Measurements from ENCODE around the gene COL6A3. TPM values are rescaled to one million over a fixed set of nuclear protein-coding genes. Genes with fewer than 3 reads are reported as not detected.

COL6A3 gene
- polyA plus RNA-seq, 3 donors = not detected

DNA sequence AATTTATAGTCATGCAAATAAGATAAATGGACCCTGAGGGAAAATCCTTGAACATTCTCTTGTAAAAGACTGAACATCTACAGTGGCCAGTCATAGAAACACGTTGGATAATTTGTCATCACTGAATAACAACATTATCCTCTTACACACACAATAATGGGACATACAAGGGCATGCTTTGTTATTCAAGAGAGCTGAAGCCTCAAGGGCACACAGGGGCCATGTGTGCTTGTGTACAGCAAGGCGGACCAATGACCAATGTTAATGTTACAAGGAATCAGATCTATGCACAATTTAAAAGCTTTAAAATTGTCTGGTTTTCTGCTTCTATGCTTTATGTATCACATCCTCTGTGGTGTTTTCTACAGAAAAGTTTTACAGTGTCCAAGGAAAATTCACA lies 23.7 kb downstream of the COL6A3 start:
- Histone ChIP-seq H2AFZ (ENCODE audit: insufficient read depth, low read depth, low read length, poor library complexity, severe bottlenecking) (no peak overlapping the region), H4K20me1 (ENCODE audit: insufficient read depth, low read length) (no peaks in the 10 kb centered on the region), H3K36me3 (replicated peaks in 1 of 2; ENCODE audit: control insufficient read depth in 1 of 2, insufficient read depth in 2 of 2, low read length in 2 of 2) (no peaks in the 10 kb centered on the region), H3K9ac (ENCODE audit: insufficient read depth, low read length, poor library complexity, severe bottlenecking) (no peak overlapping the region), H3K4me2 (replicated peaks; ENCODE audit: extremely low read depth, low read length, poor library complexity, severe bottlenecking) (no peak overlapping the region), H3K4me1 (ENCODE audit: control insufficient read depth in 1 of 2, insufficient read depth in 2 of 2, low read length in 2 of 2) (no peaks in the 10 kb centered on the region), H3K9me3 (replicated peaks in 1 of 2; ENCODE audit: control insufficient read depth in 1 of 2, insufficient read depth in 1 of 2, low read length in 2 of 2) (no peaks in the 10 kb centered on the region), H3K27ac (ENCODE audit: low read depth in 1 of 2, low read length in 2 of 2) (no peak overlapping the region), H3K4me3 (replicated peaks in 1 of 3; ENCODE audit: low read depth in 2 of 3, low read length in 3 of 3) (no peak overlapping the region), H3K27me3 (ENCODE audit: control insufficient read depth in 2 of 2, insufficient read depth in 2 of 2, low read length in 2 of 2) (no peaks in the 10 kb centered on the region), H3K79me2 (ENCODE audit: insufficient read depth, low read length) (no peaks in the 10 kb centered on the region)
- H3K36me3 Mint-ChIP-seq = no peaks in the 10 kb centered on the region
- DNase-seq = no peak
- peaks cover 3 to 6% (median 3%) of the 10 kb centered on the region in 3 donors for H3K27me3 Mint-ChIP-seq (ENCODE audit: low read depth in 3 of 3)
- no peak overlapping the region for H3K27ac Mint-ChIP-seq
- H3K4me1 Mint-ChIP-seq = no peaks in the 10 kb centered on the region
- no peak overlapping the region for H3K4me3 Mint-ChIP-seq
- intact Hi-C loops (cut with micrococcal nuclease) = no loop called here
- H3K9me3 Mint-ChIP-seq = peaks cover 0 to 6% (median 0%) of the 10 kb centered on the region in 7 donors
- TF ChIP-seq, protein P1, sequence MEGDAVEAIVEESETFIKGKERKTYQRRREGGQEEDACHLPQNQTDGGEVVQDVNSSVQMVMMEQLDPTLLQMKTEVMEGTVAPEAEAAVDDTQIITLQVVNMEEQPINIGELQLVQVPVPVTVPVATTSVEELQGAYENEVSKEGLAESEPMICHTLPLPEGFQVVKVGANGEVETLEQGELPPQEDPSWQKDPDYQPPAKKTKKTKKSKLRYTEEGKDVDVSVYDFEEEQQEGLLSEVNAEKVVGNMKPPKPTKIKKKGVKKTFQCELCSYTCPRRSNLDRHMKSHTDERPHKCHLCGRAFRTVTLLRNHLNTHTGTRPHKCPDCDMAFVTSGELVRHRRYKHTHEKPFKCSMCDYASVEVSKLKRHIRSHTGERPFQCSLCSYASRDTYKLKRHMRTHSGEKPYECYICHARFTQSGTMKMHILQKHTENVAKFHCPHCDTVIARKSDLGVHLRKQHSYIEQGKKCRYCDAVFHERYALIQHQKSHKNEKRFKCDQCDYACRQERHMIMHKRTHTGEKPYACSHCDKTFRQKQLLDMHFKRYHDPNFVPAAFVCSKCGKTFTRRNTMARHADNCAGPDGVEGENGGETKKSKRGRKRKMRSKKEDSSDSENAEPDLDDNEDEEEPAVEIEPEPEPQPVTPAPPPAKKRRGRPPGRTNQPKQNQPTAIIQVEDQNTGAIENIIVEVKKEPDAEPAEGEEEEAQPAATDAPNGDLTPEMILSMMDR (IDR thresholded peaks at IDR 0.05) = no peak
- WGBS (ENCODE audit: insufficient coverage) = 75% methylated on average over 1 of the region's 2 CpGs

GRCh38 chr2:237389831-237390230 lies 24.1 kb downstream of the COL6A3 start:
- H3K27me3 ChIP-seq (ENCODE audit: control insufficient read depth in 2 of 2, insufficient read depth in 2 of 2, low read length in 2 of 2) = no peaks in the 10 kb centered on the region
- H3K27me3 Mint-ChIP-seq (ENCODE audit: low read depth in 3 of 3) = peaks cover 3 to 7% (median 3%) of the 10 kb centered on the region in 3 donors
- H3K79me2 ChIP-seq (ENCODE audit: insufficient read depth, low read length) = no peaks in the 10 kb centered on the region
- no peak overlapping the region for H3K27ac Mint-ChIP-seq
- TF ChIP-seq, protein P1 (IDR thresholded peaks at IDR 0.05) = no peak
- H3K4me1 ChIP-seq (ENCODE audit: control insufficient read depth in 1 of 2, insufficient read depth in 2 of 2, low read length in 2 of 2) = no peaks in the 10 kb centered on the region
- no peak for DNase-seq
- H3K4me3 Mint-ChIP-seq = no peak overlapping the region
- H3K36me3 Mint-ChIP-seq = no peaks in the 10 kb centered on the region
- H3K4me2 ChIP-seq (replicated peaks; ENCODE audit: extremely low read depth, low read length, poor library complexity, severe bottlenecking) = no peak overlapping the region
- intact Hi-C loops (cut with micrococcal nuclease) = no loop called here
- H3K9ac ChIP-seq (ENCODE audit: insufficient read depth, low read length, poor library complexity, severe bottlenecking) = no peak overlapping the region
- no peaks in the 10 kb centered on the region for H3K9me3 ChIP-seq (replicated peaks in 1 of 2; ENCODE audit: control insufficient read depth in 1 of 2, insufficient read depth in 1 of 2, low read length in 2 of 2)
- no peaks in the 10 kb centered on the region for H3K4me1 Mint-ChIP-seq
- WGBS (ENCODE audit: insufficient coverage) = 100% methylated on average over 1 of the region's 3 CpGs
- H4K20me1 ChIP-seq (ENCODE audit: insufficient read depth, low read length) = no peaks in the 10 kb centered on the region
- H3K9me3 Mint-ChIP-seq = peaks cover 0 to 6% (median 0%) of the 10 kb centered on the region in 7 donors
- H3K27ac ChIP-seq (ENCODE audit: low read depth in 1 of 2, low read length in 2 of 2) = no peak overlapping the region
- H3K36me3 ChIP-seq (replicated peaks in 1 of 2; ENCODE audit: control insufficient read depth in 1 of 2, insufficient read depth in 2 of 2, low read length in 2 of 2) = no peaks in the 10 kb centered on the region
- H2AFZ ChIP-seq (ENCODE audit: insufficient read depth, low read depth, low read length, poor library complexity, severe bottlenecking) = no peak overlapping the region
- no peak overlapping the region for H3K4me3 ChIP-seq (replicated peaks in 1 of 3; ENCODE audit: low read depth in 2 of 3, low read length in 3 of 3)

All from CD14-positive monocyte (primary cell).